ENCODE data around the gene RNASEH2A. TPM values are rescaled to one million over a fixed set of nuclear protein-coding genes. Genes with fewer than 3 reads are reported as not detected.
A peak's percentile ranks its signal among the peaks of the same experiment; 100 is the strongest.

RNASEH2A gene
- polyA plus RNA-seq, 3 donors: 29.4 to 44.1 (median 34.0) TPM

DNA sequence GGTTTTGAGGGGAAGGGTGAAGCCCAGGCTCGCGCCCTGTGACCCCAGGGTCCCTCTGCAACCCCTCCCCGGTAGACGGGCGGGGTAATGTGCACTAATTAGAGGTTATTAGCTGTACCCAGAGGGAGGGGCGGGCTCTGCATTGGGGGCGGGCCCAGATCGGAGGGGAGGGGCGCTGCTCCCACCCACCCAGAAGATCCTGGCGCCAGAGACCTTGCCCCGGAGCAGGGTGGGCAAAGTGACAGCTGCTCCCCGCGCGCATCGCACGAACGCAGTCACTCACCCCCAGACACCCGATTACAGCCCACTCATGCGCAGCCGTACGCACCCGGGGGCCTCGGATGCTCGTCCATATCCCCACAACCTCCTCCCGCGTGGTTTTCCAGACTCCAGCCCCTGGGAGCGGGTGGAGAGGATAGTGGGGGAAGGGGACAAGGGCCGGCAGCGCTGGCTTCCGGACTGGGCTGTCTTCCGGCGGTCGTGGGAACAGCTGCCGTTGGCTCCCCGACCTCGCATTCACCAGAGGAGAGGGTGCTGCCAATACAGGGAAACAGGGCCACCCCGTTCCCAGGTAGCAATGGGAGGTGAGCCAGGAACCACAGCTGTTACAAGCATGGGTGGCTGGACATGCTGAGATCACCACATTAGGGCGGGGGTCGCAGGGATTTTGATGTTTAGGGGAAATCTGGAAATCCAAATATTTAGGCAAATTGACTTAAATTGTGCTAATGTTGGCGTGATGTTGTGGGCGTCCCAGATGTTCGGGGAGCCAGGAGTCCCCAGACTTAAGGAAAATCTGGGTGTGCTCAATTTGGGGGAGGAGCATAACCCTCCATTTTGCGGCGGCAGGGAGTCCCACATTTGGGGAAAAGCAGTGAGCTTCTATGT is 28.1 kb upstream of the RNASEH2A start:
- DNase-seq (ENCODE audit: extremely low read depth in 1 of 11, low read depth in 9 of 11, low spot score in 4 of 11): no peak

DNA sequence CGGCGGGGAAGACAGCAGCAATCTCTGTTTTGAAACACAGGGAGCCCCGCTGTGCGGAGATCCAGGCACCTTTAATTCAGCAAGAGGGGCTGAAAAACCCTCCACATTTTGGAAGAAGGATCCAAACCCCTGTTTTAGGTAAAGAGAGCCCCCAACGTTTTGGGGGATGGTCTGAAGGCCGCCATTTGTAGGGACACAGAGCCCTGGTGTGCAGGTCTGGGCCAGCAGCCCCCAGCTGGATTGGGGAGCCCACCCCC is 27.6 kb upstream of the RNASEH2A start:
- no peak for DNase-seq (ENCODE audit: extremely low read depth in 1 of 11, low read depth in 9 of 11, low spot score in 4 of 11)

DNA sequence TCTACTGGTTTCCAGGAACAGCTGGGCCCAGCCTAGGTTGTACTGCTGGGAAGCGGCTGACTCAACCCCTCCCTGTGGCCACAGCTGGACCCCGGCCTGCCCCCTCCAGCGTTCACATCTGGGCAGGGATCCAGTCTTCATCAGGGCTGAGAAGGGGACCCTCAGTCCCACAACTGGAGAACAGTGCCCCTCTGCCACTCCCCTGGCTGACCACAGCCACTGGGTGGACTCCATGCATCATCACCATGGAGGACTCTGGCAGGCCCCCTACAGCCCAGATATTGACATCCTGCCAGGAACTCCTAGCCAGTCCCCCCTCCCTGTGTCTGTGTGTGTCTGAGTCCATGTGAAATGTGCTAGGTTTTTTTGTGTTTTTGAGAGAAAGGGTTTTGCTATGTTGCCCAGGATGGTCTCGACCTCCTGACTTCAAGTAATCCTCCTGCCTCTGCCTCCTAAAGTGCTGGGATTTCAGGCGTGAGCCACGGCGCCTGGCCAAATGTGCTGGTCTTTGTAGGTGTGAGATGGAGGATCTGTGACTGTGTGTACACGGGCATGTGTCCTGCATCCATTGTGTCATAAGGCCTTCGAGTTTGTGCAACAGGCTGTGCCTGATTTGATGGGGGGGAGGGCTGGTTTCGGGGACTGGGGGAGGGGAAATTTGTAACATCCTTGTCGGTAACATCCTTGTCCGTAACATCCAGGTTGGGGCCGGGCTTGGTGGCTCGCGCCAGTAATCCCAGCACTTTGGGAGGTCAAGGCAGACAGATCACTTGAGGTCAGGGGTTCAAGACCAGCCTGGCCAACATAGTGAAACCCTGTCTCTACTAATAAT is 27.0 kb upstream of the RNASEH2A start:
- no peak for DNase-seq (ENCODE audit: extremely low read depth in 1 of 11, low read depth in 9 of 11, low spot score in 4 of 11)

DNA sequence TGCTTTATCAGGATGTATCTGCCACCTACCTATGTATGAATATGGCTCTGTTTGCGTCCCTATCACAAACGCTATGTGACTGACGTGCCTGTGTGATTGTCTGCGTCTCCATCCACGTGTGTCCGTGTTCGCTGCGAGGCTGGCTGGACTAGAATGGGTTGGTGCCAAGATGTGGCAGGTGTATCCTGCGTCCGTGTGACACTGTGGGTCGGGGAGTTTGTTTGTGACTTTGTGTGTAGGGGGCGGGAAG is 24.3 kb upstream of the RNASEH2A start:
- DNase-seq (ENCODE audit: extremely low read depth in 1 of 11, low read depth in 9 of 11, low spot score in 4 of 11): no peak

DNA sequence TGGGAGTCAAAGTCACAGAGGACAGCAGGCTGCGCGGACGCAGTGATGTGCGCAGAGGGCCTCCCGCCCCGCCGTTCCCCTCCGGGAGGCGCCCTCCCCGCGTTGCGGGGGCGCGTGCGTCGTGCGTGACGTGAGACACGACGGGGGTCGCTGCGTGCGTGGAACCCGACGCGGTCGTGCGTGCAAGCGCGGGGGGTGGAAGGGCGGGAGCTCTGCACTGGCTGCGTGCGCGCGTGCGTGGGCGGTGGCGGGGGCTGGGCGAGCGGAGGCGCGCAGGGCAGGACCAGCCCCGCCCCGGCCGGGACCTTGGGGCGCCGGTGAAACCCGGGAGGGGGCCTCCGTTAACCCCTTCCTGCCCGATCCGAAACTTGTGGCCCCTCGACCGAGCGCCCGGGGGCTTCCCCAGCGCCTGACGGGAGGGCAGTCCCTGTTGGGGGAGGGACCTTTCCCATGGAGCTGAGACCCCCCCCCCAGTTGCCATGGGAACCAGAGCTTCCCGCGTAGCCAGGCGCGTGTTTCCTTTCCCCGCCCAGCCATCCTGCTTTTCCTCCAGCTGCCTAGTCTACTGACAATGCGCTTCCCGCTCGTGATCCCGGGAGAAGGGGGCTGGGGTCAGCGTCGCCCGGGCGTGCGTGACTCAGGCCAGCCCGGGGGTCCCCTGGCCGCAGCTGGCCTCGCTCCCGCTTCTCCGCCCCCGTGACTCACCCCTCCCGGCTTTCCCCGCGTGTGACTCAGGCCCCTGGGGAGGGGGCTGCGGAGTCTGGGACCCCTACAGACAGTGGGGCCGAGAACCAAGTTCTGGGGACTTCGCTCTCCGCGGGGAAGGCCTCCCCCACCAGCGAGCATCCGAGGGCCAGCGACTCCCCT is 23.7 kb upstream of the RNASEH2A start:
- DNase-seq (ENCODE audit: extremely low read depth in 1 of 11, low read depth in 9 of 11, low spot score in 4 of 11): peak in 1 of 11 donors; percentile 81

DNA sequence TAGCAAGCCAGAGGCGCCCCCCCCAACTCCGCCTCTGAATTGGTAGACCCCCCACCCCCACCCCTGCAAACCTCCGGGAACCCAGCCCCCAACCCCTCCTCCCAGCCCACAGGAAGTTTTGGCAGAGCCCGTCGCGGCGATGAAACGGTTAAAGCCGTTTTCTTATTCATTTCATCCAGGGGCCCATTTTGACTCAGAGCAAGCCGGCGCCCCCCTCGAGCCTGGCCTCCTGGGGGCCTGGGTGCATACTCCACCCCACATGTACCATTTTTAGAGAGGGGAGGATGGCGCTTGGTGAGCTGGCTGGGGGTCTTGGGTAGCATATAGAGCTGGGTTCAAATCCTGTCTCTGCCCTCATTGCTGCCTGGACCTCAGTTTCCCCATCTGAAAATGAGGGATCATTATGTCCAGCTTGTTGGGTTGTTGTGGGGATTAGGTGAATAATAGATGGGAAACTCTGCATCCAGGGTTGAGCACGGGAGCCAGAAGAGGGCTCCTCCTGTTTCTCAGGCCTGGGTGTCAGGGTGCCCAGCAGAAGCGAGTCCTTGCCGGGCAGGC is 23.0 kb upstream of the RNASEH2A start:
- DNase-seq (ENCODE audit: extremely low read depth in 1 of 11, low read depth in 9 of 11, low spot score in 4 of 11): no peak

DNA sequence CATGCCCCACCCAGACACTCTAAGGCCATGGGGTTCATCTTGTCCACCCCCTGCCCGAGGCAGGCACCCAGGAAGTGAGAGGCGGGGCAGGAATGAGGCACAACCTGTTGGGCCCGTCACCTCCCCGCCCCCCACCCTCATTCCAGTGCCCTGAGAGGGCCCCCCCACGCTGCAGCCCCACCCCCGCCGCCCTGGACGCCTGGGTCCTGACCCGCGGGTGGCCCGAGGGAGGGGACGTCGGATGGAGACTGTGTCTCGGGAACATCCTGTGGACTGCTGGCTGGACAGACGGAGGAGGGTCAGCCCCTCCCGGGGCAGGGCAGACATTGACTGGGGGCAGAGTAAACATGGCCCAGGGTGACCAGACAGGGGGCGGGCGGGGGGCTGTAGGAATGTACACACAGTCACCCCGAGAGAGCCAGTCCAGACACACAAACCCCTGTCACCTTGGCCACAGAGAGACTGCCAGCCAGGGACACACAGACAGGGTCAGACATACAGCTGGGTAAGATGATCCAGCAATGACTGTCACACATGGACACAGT is 22.5 kb upstream of the RNASEH2A start:
- DNase-seq (ENCODE audit: extremely low read depth in 1 of 11, low read depth in 9 of 11, low spot score in 4 of 11): no peak

DNA sequence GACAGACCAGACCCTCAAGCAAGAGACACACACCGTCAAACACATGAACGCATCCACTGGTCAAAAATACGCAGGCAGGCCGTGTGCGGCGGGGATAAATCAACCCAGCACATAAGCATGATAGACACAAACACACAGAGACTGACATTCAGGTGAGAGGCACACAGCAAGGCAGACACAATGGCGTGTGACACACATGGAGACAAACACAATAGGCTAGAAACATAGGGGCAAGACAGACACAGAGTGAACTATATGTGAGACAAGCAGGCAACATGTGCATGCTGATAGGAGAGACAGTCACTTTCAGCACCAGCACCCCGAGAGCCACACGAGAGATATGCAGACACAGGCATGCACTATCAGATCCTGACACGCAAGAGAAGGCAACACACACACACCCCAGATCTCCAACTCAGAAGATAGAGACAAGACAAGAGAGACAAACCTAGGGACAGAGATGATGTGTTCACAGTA is 22.0 kb upstream of the RNASEH2A start:
- no peak for DNase-seq (ENCODE audit: extremely low read depth in 1 of 11, low read depth in 9 of 11, low spot score in 4 of 11)

DNA sequence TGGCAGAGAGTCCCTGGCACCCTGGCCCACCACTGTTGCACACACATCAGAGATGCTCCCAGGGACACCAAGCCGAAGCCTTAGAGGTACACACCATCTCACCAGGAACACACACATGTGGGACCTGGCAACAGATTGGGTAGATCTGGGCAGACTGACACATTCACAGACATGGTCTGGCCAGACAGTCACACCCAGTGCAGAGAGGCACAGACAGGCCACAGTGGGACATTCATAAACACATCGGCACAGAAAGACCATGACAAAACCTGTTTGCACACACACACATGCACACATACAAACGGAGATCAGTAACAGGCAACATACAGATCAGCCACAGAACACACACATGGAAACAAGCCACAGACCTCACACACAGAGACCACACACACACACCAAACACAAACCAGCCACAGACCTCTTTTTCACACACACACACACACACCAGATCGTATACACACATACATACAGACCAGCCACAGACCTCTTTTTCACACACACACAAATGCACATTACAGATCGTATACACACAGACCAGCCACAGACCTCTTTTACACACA is 21.4 kb upstream of the RNASEH2A start:
- no peak for DNase-seq (ENCODE audit: extremely low read depth in 1 of 11, low read depth in 9 of 11, low spot score in 4 of 11)

DNA sequence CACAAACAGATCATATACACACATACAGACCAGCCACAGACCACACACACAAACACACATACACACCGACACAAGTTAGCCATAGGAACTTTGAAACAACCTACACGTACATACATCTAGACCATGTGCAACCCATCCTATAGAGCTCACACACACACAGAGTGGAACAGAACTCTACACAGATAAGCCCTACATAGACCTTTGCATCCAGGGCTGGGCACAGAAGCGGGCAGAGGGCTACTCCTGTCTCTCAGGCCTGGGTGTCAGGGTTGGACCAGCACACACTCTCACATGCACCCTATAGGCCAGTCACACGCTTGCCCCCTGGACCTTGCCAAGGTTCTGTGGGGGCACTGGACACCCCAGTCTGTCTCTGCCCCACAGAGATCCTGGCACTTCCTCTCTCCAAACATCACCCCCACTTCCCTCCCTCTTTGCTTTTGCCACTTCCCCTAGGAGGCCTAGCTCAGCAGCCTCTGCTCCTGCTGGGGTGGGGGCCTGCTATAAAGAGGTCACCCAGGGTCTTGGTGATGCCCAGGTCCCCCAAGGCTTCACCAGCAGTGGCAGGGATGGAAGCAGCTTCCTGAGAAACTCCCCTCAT is 20.9 kb upstream of the RNASEH2A start:
- DNase-seq (ENCODE audit: extremely low read depth in 1 of 11, low read depth in 9 of 11, low spot score in 4 of 11): no peak

DNA sequence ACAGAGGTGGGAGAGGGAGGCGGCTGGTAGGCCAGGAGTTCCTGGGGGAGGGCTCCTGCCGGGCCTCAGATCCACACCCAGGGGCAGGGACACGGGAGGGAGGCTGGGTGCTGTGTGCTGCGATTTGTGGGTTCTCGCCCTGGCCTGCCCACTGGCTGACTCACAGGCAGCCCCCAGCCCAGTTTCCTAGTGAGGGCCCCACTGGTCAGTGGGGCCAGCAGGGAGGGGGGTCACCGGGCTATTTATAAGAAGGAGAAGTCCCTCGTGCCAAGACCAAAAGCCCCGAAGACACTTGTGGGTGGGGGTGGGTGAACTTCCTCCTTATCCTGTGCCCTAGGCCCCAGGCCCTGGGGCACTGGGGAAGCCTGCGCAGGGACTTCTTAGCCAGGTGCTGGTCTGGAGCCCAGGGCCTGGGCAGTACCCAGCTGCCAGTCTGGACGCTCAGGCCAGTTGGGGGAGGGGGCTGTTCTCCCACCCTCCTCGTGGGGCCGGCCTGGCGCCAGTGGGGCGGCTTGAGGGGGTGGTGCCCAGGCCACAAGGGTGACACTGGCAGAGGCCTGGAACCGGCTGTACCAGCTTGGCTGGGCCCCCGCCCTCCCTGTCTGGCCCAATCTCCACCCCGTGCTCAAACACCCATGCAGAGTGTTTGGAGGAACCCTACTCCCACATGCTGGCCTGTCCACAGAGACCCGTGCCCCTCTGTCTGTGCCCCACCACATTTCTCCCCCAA is 20.1 kb upstream of the RNASEH2A start:
- DNase-seq (ENCODE audit: extremely low read depth in 1 of 11, low read depth in 9 of 11, low spot score in 4 of 11): no peak

DNA sequence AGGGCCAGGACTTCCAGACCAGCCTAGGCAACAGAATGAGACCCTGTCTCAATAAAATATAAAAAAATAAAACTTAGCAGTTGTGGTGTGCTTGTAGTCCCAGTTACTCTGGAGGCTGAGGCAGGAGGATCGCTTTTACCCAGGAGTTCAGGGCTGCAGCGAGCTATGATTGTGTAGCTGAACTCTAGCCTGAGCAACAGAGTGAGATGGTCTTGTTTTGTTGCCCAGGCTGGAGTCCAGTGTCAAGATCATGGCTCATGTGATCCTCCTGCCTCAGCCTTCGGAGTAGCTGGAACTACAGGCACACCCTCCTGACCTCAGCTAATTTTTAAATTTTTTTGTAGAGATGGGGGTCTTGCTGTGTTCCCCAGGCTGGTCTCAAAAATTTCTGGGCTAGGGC is 19.4 kb upstream of the RNASEH2A start:
- DNase-seq (ENCODE audit: extremely low read depth in 1 of 11, low read depth in 9 of 11, low spot score in 4 of 11): no peak

DNA sequence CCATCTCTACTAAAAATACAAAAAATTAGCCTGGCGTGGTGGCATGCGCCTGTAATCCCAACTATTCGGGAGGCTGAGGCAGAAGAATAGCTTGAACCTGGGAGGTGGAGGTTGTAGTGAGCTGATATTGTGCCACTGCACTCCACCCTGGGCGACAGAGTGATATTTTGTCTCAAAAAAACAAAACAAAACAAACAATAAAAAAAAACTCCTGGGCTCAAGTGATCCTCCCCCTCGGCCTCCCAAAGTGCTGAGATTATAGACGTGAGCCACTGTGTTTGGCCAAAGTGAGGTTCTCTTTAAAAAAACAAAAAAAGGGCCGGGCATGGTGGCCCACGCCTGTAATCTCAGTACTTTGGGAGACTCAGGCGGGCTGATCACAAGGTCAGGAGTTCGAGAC is 18.9 kb upstream of the RNASEH2A start:
- no peak for DNase-seq (ENCODE audit: extremely low read depth in 1 of 11, low read depth in 9 of 11, low spot score in 4 of 11)

DNA sequence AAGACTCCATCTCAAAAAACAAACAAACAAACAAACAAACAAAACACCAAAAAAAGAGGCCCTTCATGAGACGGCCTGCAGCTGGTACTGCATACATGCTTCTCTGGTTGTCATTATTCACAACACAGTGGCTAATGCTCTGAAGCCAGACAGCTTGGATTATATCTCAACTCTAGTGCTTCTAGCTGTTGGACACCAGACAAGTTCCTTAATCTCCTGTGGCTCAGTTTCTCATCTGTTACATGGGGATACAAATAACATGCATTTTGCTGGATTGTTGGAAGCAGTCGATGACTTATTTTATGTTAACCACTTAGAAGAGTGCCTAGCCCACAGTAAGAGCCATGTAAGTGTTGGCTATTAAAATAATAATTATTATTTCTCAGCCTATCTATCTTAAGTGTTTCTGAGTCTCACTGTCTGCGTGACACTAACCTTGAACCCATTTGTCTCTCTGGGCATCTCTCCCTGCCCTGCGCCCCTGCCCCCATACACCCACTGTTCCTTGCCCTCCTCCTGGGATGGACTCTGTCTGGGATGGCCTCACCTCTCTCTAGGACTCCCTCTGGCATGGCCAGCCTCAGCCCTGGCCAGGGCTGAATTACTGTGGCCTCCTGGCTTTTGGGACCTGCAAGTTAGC is 18.2 kb upstream of the RNASEH2A start:
- no peak for DNase-seq (ENCODE audit: extremely low read depth in 1 of 11, low read depth in 9 of 11, low spot score in 4 of 11)

DNA sequence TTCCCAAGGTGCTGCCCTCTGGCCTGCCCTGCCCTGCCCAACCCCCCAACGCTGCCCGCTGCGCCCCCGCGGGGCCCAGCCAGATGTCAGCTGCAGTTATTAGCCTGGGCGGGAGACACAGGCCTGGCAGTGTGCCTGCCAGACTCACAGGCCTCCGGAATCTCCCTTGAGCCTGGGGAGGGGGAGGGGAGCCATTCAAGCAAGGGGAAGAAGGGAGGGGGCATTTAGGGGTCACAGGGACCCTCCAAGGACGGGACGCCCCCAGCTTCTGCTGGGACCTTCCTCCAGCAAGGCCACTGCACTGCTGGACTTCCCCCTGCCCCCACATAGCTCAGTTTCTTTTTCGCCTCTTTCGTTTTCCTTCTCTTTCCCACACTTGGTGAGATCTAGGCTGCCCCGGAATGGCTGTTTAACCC is 17.7 kb upstream of the RNASEH2A start:
- no peak for DNase-seq (ENCODE audit: extremely low read depth in 1 of 11, low read depth in 9 of 11, low spot score in 4 of 11)

DNA sequence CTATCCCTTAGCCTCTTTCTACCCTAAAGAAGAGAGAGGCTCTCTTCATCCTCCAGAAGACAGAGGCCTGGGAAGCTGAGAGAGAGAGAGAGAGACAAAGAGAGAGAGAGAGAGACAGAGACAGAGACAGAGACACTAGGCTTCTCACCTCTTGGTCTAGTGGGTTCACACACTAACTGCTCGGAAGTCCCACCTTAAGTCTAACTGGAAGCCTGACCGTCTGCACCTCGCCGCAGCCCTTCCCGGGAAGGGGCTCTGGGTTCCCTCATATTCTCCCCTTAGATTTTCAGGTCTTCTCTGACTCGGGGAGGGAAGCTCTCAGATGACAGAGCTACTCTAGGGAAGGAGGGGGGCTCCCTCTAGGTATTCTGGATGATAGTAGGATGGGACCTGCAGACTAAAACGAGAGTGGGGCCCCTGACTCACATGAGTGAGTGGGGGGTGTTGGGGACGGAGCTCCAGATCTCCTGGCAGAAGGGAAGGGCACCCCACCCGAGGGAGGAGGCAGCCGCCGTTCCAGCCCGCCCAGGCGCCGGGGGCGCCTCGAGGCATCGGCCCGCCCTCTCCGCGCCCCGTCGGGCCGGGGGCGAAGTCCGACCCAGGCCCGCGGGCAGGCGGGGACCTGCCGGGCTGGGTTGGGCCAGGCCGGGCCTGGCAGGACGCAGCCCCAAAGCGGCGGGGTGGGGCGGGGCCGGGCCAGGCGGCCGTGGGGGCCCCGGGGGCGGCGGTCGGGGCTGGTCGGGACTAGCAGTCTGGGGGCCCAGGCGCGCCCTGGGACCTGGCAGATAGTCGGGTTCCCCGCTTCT is 17.1 kb upstream of the RNASEH2A start:
- DNase-seq (ENCODE audit: extremely low read depth in 1 of 11, low read depth in 9 of 11, low spot score in 4 of 11): no peak

Data from renal cortex interstitium (tissue), 11 donors.